ENCODE data around the gene HTRA3. TPM values are rescaled to one million over a fixed set of nuclear protein-coding genes. Genes with fewer than 3 reads are reported as not detected.
A peak's percentile ranks its signal among the peaks of the same experiment; 100 is the strongest.

Gene HTRA3
- total and polyA plus RNA-seq, 2 of the 4 experiments (the other 2 are of a cell fraction), result 1.3 to 9.5 TPM

- peak; percentile 44 for DNase-seq
- Histone ChIP-seq H3K4me2 (ENCODE audit: low read depth, low read length) (no peak overlapping the region), H4K91ac (ENCODE audit: insufficient read depth, low read depth, low read length) (no peak overlapping the region; the same call in 1 of the 2 replicates), H4K8ac (ENCODE audit: low read depth in 2 of 2, low read length in 2 of 2) (no peak overlapping the region), H4K5ac (ENCODE audit: low read depth, low read length) (no peak overlapping the region; the same call in 1 of the 2 replicates), H2BK15ac (ENCODE audit: low read depth, low read length) (no peak overlapping the region; the same call in 2 of the 3 replicates), H3K56ac (ENCODE audit: extremely low read depth, insufficient read depth, low read length) (no peak overlapping the region), H3K36me3 (ENCODE audit: control insufficient read depth, insufficient read depth, low read length) (no peaks in the 10 kb centered on the region), H3K4ac (ENCODE audit: low read depth, low read length) (peak overlapping the region; percentile 25; the same call in 1 of the 2 replicates), H3K14ac (replicated peaks; ENCODE audit: low read depth, low read length) (no peak overlapping the region), H2AFZ (replicated peaks; ENCODE audit: low read length, poor library complexity) (peak overlapping the region; percentile 64), H2AK5ac (ENCODE audit: low read depth, low read length) (peak overlapping the region; percentile 56; the same call in 1 of the 2 replicates), H3K4me1 (ENCODE audit: control insufficient read depth, insufficient read depth, low read length) (peaks cover 8% of the 10 kb centered on the region; the same call in 1 of the 2 replicates), H3K4me3 (ENCODE audit: insufficient read depth, low read depth, low read length) (no peak overlapping the region), H3K27ac (ENCODE audit: insufficient read depth, low read length) (no peak overlapping the region), H3K9me3 (ENCODE audit: control insufficient read depth, insufficient read depth, low read length) (peaks cover 5% of the 10 kb centered on the region), H3K9me1 (ENCODE audit: insufficient read depth, low read length) (0 out of 2 replicates have a peak, but pooled peaks cover 2% of the 10 kb centered on the region), H3K23ac (ENCODE audit: low read depth, low read length) (no peak overlapping the region), H2BK120ac (ENCODE audit: low read depth, low read length) (no peak overlapping the region), H3K27me3 (ENCODE audit: control insufficient read depth, insufficient read depth, low read length) (peaks cover 1% of the 10 kb centered on the region; the same call in 1 of the 2 replicates), H3K18ac (ENCODE audit: low read depth, low read length) (peak overlapping the region; percentile 16; the same call in 1 of the 2 replicates), H3K9ac (ENCODE audit: low read depth, low read length) (peak overlapping the region; percentile 16; the same call in 1 of the 2 replicates), H3K79me1 (ENCODE audit: low read depth in 1 of 2, low read length in 2 of 2) (no peaks in the 10 kb centered on the region), H2AK9ac (replicated peaks; ENCODE audit: low read depth, low read length, poor library complexity) (peak overlapping the region; percentile 50), H4K20me1 (ENCODE audit: insufficient read depth, low read length) (no peaks in the 10 kb centered on the region), H2BK20ac (ENCODE audit: low read depth, low read length) (peak overlapping the region; percentile 18; the same call in 1 of the 2 replicates), H2BK5ac (ENCODE audit: low read depth, low read length, poor library complexity, severe bottlenecking) (no peak overlapping the region)
- in situ Hi-C loops (cut with MboI; ENCODE audit: low sequenced_read_pairs) (no loop called here), dilution Hi-C loops (cut with HindIII; ENCODE audit: low sequenced_read_pairs, unreplicated experiment) (no loop called here), intact Hi-C loops (cut with micrococcal nuclease) (no loop called here)
- CTCF ChIA-PET, result no interaction called here
- ATAC-seq (ENCODE audit: low read depth), result peak; percentile 77
- POLR2A ChIA-PET (ENCODE audit: unreplicated experiment), result no interaction called here
- no TSS peak for BruUV-seq (replicated peaks)
- TF ChIP-seq CTCF (conservative IDR thresholded peaks at IDR 0.05; ENCODE audit: low read depth, low read length) (no peak), RFX5 (IDR thresholded peaks at IDR 0.05; ENCODE audit: low read depth, low read length) (no peak), CEBPB (IDR thresholded peaks at IDR 0.05; ENCODE audit: low read depth, low read length) (peak; percentile 83), USF2 (IDR thresholded peaks at IDR 0.05; ENCODE audit: low read depth, low read length) (no peak), FOS (IDR thresholded peaks at IDR 0.05; ENCODE audit: low read depth, low read length) (no peak), MAFK (IDR thresholded peaks at IDR 0.05; ENCODE audit: low read depth, low read length) (no peak), RCOR1 (IDR thresholded peaks at IDR 0.05; ENCODE audit: insufficient replicate concordance, low read length) (no peak), POLR2A (IDR thresholded peaks at IDR 0.05; ENCODE audit: low read depth, low read length) (no peak), RAD21 (IDR thresholded peaks at IDR 0.05; ENCODE audit: low read length) (no peak), ELK1 (IDR thresholded peaks at IDR 0.05; ENCODE audit: borderline replicate concordance, low read depth, low read length) (no peak), SMC3 (IDR thresholded peaks at IDR 0.05; ENCODE audit: low read depth, low read length) (0 out of 2 replicates have a peak, but pooled peaks have one; percentile 8), BHLHE40 (IDR thresholded peaks at IDR 0.05; ENCODE audit: low read depth, low read length) (no peak), NFE2L2 (IDR thresholded peaks at IDR 0.05; ENCODE audit: low read depth, low read length) (no peak), CHD1 (IDR thresholded peaks at IDR 0.05; ENCODE audit: low read depth, low read length) (no peak)
- 47% methylated on average over 16 of the region's 24 CpGs; no CpG with 5 or more reads in 1 of the 2 experiments for WGBS, 2 experiments (ENCODE audit: extremely low coverage in 2 of 2, insufficient read length in 1 of 2)
Observed at GRCh38 chr4:8308856-8309771, 39.6 kb downstream of the HTRA3 start.

Measured in IMR-90 (cell line).